Prostate gland (tissue), 2 donors: ENCODE measurements around the gene EMX1.

Experiments used
- CTCF ChIP-seq, 4 experiments: fragments of 200-600 bp in 2 of 4; fragments of 450-650 bp in 2 of 4; sonication (generic) in 2 of 4; IDR thresholded peaks; 1 replicate in 3 of 4; 2 replicates in 1 of 4; pipeline ENCODE4 v1.5.1; 2016 to 2019; ENCODE audit warnings: antibody characterized with exemption in 4 of 4, mild to moderate bottlenecking in 2 of 4, moderate library complexity in 2 of 4
- POLR2AphosphoS5 ChIP-seq: sonication (generic); formaldehyde crosslinking; IDR thresholded peaks from one replicate; pipeline ENCODE4 v1.6.1; 2017; ENCODE audit warnings: antibody characterized with exemption

GRCh38 chr2:72981536-72981935, 64.2 kb downstream of the EMX1 start:
- TF ChIP-seq CTCF (IDR thresholded peaks at IDR 0.05) (no peak), POLR2AphosphoS5 (no peak)
